ENCODE data around the gene C16orf90. TPM values are rescaled to one million over a fixed set of nuclear protein-coding genes. Genes with fewer than 3 reads are reported as not detected.

The C16orf90 gene
- total RNA-seq, 1 donor from 2014 or later, result not detected

DNA sequence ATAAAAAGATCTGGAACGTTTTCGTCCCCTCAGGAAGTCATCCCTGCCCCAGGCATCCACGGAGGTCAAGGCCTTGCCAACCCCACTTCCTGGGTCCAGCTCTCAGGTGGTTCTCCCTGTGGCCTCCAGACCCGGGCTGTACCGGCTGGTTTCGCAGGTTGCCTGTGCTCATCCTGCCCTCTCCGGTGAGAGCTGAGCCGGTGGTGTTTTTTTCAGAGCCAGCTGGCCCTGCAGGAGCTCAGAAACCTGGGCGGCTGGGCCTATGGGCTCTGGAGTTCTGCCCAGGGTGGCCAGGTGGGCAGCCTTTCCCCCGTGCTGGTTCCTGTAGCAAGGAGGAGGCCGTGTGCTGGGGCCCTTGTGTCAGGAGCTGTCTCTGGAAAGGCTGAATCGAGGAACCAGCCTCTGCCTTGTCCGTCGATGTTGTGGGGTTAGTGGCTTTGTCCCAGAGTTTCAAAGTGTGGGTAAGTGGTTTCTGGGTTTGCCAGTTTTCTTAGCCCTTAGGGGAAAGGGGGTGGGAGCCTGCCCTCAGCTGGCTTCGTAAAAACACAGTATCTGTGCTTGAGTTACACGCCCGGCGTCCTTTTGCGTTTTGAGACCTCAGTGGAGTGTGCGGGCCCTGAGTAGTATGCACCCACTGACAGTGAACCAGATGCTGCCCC is 23.6 kb downstream of the C16orf90 start:
- Histone ChIP-seq H3K36me3 (ENCODE audit: insufficient read depth, low read length) (no peaks in the 10 kb centered on the region), H3K27ac (ENCODE audit: low read depth, low read length) (no peak overlapping the region), H4K20me1 (ENCODE audit: insufficient read depth, low read length) (peaks cover 93% of the 10 kb centered on the region), H3K27me3 (ENCODE audit: insufficient read depth, low read length) (no peaks in the 10 kb centered on the region), H2AFZ (ENCODE audit: low read depth, low read length) (no peak overlapping the region), H3K4me1 (ENCODE audit: insufficient read depth, low read length) (peaks cover 4% of the 10 kb centered on the region), H3K9ac (ENCODE audit: low read length) (no peak overlapping the region), H3K4me2 (ENCODE audit: low read length) (no peak overlapping the region), H3K79me2 (ENCODE audit: insufficient read depth, low read length) (peaks cover 95% of the 10 kb centered on the region), H3K4me3 (ENCODE audit: insufficient read depth, low read depth, low read length) (no peak overlapping the region), H3K9me3 (ENCODE audit: insufficient read depth, low read depth, low read length) (no peaks in the 10 kb centered on the region)
- H3K4me1 Mint-ChIP-seq (ENCODE audit: low read depth, unreplicated experiment), result peaks cover 4% of the 10 kb centered on the region
- no peak for FAIRE-seq
- DNase-seq (ENCODE audit: low read depth), result no peak
- H3K36me3 Mint-ChIP-seq (ENCODE audit: low read depth, unreplicated experiment), result peaks cover 14% of the 10 kb centered on the region
- no peaks in the 10 kb centered on the region for H3K27me3 Mint-ChIP-seq (ENCODE audit: low read depth, unreplicated experiment)
- no peaks in the 10 kb centered on the region for H3K9me3 Mint-ChIP-seq (ENCODE audit: unreplicated experiment)
- TF ChIP-seq EZH2 (IDR thresholded peaks at IDR 0.05; ENCODE audit: insufficient read depth, low read length), result no peak
- TF ChIP-seq, protein P1, sequence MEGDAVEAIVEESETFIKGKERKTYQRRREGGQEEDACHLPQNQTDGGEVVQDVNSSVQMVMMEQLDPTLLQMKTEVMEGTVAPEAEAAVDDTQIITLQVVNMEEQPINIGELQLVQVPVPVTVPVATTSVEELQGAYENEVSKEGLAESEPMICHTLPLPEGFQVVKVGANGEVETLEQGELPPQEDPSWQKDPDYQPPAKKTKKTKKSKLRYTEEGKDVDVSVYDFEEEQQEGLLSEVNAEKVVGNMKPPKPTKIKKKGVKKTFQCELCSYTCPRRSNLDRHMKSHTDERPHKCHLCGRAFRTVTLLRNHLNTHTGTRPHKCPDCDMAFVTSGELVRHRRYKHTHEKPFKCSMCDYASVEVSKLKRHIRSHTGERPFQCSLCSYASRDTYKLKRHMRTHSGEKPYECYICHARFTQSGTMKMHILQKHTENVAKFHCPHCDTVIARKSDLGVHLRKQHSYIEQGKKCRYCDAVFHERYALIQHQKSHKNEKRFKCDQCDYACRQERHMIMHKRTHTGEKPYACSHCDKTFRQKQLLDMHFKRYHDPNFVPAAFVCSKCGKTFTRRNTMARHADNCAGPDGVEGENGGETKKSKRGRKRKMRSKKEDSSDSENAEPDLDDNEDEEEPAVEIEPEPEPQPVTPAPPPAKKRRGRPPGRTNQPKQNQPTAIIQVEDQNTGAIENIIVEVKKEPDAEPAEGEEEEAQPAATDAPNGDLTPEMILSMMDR (IDR thresholded peaks at IDR 0.05; ENCODE audit: insufficient read depth, low read depth, low read length), result no peak
- no peak overlapping the region for H3K4me3 Mint-ChIP-seq (ENCODE audit: unreplicated experiment)
- H3K27ac Mint-ChIP-seq (ENCODE audit: unreplicated experiment), result no peak overlapping the region

DNA sequence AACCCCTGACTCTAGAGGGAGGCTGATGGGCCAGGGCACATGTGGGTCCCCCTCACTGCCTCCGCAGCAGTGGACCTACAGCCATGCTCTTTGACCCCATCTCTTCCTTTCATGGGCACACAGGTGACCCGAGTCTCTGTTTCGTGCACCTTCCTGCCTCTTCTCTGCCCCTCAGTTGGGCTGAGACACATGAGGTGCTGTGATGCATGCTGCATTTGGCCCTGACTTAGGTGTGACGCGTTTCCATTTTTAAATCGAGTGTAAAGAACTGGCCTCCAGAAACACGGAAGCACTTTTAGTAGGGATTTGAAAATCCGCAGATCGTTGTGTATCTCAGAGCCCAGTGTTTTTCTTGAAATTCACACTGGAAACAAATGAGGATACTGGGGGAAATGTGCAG is 24.6 kb downstream of the C16orf90 start:
- H3K9me3 Mint-ChIP-seq (ENCODE audit: unreplicated experiment), result no peaks in the 10 kb centered on the region
- no peak overlapping the region for H3K4me3 ChIP-seq (ENCODE audit: insufficient read depth, low read depth, low read length)
- H3K27me3 Mint-ChIP-seq (ENCODE audit: low read depth, unreplicated experiment), result no peaks in the 10 kb centered on the region
- H3K79me2 ChIP-seq (ENCODE audit: insufficient read depth, low read length), result peaks cover 95% of the 10 kb centered on the region
- no peak overlapping the region for H3K9ac ChIP-seq (ENCODE audit: low read length)
- H2AFZ ChIP-seq (ENCODE audit: low read depth, low read length), result no peak overlapping the region
- no peak for FAIRE-seq
- H3K4me2 ChIP-seq (ENCODE audit: low read length), result no peak overlapping the region
- no peak for DNase-seq (ENCODE audit: low read depth)
- peaks cover 4% of the 10 kb centered on the region for H3K4me1 ChIP-seq (ENCODE audit: insufficient read depth, low read length)
- H4K20me1 ChIP-seq (ENCODE audit: insufficient read depth, low read length), result peaks cover 94% of the 10 kb centered on the region
- TF ChIP-seq, protein P1 (IDR thresholded peaks at IDR 0.05; ENCODE audit: insufficient read depth, low read depth, low read length), result no peak
- TF ChIP-seq EZH2 (IDR thresholded peaks at IDR 0.05; ENCODE audit: insufficient read depth, low read length), result no peak
- peaks cover 3% of the 10 kb centered on the region for H3K36me3 ChIP-seq (ENCODE audit: insufficient read depth, low read length)
- H3K27ac ChIP-seq (ENCODE audit: low read depth, low read length), result no peak overlapping the region
- H3K4me1 Mint-ChIP-seq (ENCODE audit: low read depth, unreplicated experiment), result peaks cover 10% of the 10 kb centered on the region
- H3K4me3 Mint-ChIP-seq (ENCODE audit: unreplicated experiment), result no peak overlapping the region
- no peaks in the 10 kb centered on the region for H3K9me3 ChIP-seq (ENCODE audit: insufficient read depth, low read depth, low read length)
- H3K27me3 ChIP-seq (ENCODE audit: insufficient read depth, low read length), result no peaks in the 10 kb centered on the region
- peaks cover 19% of the 10 kb centered on the region for H3K36me3 Mint-ChIP-seq (ENCODE audit: low read depth, unreplicated experiment)
- no peak overlapping the region for H3K27ac Mint-ChIP-seq (ENCODE audit: unreplicated experiment)

GRCh38 chr16:3469736-3470135 is 25.6 kb downstream of the C16orf90 start:
- Mint-ChIP-seq H3K9me3 (ENCODE audit: unreplicated experiment) (no peaks in the 10 kb centered on the region), H3K4me3 (ENCODE audit: unreplicated experiment) (no peak overlapping the region), H3K27me3 (ENCODE audit: low read depth, unreplicated experiment) (no peaks in the 10 kb centered on the region), H3K4me1 (ENCODE audit: low read depth, unreplicated experiment) (peaks cover 18% of the 10 kb centered on the region), H3K27ac (ENCODE audit: unreplicated experiment) (no peak overlapping the region), H3K36me3 (ENCODE audit: low read depth, unreplicated experiment) (peaks cover 19% of the 10 kb centered on the region)
- Histone ChIP-seq H3K9ac (ENCODE audit: low read length) (no peak overlapping the region), H2AFZ (ENCODE audit: low read depth, low read length) (no peak overlapping the region), H3K79me2 (ENCODE audit: insufficient read depth, low read length) (peaks cover 96% of the 10 kb centered on the region), H3K4me2 (ENCODE audit: low read length) (no peak overlapping the region), H3K27ac (ENCODE audit: low read depth, low read length) (no peak overlapping the region), H3K4me1 (ENCODE audit: insufficient read depth, low read length) (peaks cover 4% of the 10 kb centered on the region), H3K36me3 (ENCODE audit: insufficient read depth, low read length) (peaks cover 3% of the 10 kb centered on the region), H3K4me3 (ENCODE audit: insufficient read depth, low read depth, low read length) (no peak overlapping the region), H3K9me3 (ENCODE audit: insufficient read depth, low read depth, low read length) (no peaks in the 10 kb centered on the region), H4K20me1 (ENCODE audit: insufficient read depth, low read length) (peaks cover 95% of the 10 kb centered on the region), H3K27me3 (ENCODE audit: insufficient read depth, low read length) (no peaks in the 10 kb centered on the region)
- FAIRE-seq (no peak), DNase-seq (ENCODE audit: low read depth) (no peak)
- no peak for TF ChIP-seq EZH2 (IDR thresholded peaks at IDR 0.05; ENCODE audit: insufficient read depth, low read length)
- TF ChIP-seq, protein P1 (IDR thresholded peaks at IDR 0.05; ENCODE audit: insufficient read depth, low read depth, low read length), result no peak

All from astrocyte (in vitro differentiated cells and primary cell).